ENCODE results near the gene FBXW9. TPM values are rescaled to one million over a fixed set of nuclear protein-coding genes. Genes with fewer than 3 reads are reported as not detected.

The FBXW9 gene
- 9.2 to 12.1 TPM (median 10.9 TPM) in 5 replicates for total RNA-seq (2022; extraction: Qiagen RNA extraction)

DNA sequence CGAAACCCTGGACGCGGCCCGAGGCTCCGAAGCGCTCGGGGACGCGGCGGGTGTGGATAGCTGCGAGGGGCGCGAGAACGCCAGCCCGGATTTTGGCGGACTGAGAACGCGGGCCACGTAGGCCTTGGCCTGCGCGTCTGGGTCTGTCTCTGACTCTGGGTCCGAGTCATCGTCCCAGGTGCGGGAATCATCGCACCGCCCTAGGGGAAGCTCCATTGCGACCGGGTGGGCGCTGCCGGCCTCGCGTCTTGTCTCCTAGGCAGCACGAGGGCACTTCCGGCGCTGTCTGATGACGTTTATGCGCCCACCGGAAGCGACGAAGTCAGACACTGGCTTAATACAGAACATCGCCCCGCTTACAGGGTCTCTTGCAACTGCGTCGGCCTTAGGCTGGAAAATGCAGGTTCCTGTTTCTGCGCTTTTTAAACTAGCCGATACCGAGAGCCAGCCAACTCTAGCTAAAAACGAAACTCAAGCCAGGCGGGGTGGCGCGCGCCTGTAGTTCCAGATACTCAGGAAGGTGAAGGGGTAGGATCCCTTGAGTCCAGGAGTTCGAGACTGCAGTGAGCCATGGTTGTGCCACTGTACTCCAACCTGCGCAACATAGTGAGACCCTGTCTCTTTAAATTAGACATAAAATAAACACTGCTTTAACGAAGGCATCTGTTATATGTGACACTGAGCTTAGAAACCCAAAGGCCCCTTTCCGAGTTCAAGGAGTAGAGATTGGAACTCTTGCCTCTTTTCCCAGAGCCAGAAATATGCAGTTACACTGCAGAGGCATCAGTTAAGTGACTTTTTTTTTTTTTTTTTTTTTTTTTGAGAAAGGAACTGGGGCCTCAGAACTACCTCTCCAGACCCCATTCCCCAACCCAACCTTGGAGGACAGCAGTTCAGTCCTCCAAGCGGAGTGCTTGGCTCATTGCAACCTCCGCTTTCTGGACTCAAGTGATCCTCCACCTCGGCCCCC lies at the start of gene FBXW9:
Gene FBXW9 (minus strand): TSS at position 266 of the 970 bp plus-strand sequence. CDS start 50 bp downstream, at position 216.

DNA sequence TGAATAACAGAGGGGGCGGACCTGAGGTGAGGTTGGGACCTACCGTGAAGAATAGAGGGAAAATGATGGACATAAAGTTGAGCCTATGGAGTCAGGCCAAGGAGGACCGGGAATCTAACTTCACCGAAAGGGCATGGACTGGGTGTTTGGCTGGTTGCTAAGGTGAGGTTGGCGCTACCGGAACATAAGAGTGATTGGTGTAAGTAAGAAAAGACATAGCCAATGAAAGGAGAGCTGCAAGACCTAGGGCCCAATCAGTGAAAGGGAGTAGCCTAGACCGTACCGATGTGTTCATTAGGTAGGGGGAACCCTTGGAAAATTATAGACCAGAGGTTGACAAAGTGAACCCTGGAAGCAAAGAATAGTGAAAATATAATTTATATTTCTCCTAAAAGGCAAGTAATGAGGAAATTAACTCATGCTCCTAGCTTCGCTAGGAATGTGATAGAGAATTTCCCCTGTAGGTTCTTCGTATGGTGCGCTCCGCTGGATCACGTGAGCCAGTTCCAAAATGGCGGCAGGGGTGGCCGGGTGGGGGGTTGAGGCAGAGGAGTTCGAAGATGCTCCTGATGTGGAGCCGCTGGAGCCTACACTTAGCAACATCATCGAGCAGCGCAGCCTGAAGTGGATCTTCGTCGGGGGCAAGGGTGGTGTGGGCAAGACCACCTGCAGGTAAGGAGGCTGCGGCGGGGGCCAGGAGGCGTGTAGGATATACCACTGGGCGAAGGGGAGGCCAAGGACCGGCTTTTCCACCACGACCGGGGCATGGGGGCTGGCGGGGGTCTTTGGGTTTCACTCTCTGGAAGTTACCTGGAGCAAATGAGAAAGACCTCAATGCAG lies 40.8 kb upstream of the FBXW9 start, which contains the start of gene GET3:
Gene GET3 (plus strand): TSS at position 503 of the 840 bp plus-strand sequence. CDS start 9 bp downstream, at position 512.

DNA sequence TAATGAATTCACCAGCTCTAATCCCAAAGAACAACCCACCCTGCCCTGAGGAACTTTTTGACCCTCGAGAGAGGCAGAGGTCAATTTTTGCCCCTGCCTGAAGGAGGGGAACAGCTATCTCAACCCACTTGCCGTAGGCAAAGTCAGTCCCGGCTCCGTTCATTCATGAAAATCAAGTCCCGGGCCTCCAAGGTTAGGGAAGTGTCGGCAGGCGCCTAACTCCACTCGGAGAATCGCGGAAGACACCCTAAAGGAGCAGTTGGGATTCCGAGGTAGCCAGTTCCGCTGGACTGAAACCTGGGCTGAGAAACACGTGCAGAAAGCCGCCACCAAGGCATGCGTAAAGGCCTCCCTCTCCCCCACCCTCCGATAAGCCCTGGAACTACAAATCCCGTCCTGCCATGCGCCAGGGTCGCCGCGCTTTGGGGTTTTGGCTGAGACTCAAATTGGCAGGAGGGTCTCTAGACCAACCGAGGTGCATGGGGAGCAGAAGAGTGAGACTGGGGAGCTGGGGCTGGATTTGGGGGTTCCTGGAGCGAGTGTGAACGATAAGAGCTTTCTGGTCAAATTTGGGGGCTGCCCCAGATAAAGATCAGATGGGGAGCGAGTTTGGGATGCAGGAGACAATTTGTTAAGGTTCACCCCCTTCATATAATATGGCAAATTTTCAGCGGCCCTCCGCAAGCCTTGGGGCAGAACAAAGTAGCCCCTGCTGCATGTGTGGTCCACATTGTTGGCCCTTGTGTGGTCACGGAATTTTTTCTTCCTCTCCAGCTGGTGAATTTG lies 27.4 kb upstream of the FBXW9 start, which contains the start of gene TNPO2:
Gene TNPO2 (minus strand): TSS at position 292 of the 786 bp plus-strand sequence. CDS start 2,955 bp downstream, outside the sequence.

DNA sequence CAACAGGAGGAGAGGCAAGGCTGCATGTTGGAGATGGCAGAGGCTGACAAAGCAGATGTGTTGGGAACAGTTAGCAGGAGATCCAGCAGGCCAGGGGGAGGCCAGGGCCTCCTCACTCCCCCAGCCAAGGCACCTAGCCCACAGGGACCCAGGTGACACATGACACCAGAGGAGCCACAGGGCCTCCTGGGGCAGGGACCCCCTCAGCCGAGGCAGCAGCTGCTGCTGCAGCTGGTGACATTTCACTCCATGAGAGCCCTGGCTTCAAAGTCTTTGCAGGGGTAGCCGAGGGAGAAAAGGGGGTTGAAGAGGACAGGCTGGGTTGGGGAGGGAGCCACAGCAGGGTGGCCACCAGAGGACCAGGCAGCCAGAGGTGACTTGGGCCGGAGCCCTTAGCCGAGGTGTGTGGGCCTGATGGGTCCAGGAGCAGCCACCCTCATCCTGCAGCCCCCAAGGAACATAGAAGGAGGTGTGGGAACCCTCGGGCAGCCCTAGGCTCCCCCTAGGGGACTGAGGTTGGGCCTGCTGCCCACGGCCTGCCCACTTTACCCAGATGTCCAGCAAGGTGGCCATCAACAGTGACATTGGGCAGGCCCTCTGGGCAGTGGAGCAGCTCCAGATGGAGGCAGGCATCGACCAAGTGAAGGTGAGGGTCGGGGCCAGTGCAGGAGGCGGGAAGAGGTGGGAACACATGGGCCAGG lies 8.8 kb downstream of the FBXW9 start, which contains the start of gene GNG14:
Gene GNG14 (plus strand): TSS at position 503 of the 701 bp plus-strand sequence. CDS start 51 bp downstream, at position 554.

DNA sequence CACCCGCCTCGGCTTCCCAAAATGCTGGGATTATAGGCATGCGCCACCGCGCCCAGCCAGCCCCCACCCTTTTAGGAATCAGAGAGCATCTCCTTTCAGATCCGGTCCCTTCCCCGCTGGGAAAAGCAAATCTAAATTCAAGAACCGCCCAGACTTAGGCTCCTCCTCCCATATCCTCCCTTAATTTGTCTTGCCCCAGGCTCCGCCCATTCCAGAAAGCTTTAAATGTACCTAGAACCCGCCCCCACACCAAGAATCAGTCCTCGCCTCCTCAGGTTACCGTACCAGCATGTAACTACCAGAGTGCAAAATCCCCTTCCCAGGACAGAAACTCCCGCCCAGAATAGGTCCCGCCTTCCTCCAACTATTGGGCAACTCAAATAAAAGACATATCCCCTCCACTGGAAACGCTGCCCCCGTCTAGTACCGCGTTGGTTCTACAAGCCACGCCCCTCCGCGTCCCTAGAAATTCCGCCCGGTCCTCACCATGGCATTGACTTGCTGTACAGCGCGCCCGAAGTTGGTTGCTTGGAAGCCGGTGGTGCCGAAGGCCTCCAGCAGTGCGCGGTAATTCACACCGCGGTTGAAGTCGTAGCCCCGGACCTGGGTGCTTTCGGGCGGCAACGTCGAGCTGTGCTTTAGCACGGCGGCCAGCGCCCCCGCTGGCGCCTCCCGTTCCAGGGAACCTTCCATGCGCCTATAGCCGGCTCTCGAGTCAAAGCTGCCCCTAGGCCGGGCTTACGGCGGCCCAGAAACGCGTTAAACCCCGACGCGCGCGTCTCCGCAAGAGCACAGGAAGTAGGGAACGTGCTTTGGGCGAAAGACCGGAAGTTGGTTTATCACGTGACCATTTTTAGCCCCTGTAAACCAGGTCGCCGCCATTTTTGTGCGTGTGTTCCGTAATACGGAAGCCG lies 15.1 kb downstream of the FBXW9 start, which contains the start of gene DHPS:
Gene DHPS (minus strand): TSS at position 807 of the 914 bp plus-strand sequence. CDS start 114 bp downstream, at position 693.

DNA sequence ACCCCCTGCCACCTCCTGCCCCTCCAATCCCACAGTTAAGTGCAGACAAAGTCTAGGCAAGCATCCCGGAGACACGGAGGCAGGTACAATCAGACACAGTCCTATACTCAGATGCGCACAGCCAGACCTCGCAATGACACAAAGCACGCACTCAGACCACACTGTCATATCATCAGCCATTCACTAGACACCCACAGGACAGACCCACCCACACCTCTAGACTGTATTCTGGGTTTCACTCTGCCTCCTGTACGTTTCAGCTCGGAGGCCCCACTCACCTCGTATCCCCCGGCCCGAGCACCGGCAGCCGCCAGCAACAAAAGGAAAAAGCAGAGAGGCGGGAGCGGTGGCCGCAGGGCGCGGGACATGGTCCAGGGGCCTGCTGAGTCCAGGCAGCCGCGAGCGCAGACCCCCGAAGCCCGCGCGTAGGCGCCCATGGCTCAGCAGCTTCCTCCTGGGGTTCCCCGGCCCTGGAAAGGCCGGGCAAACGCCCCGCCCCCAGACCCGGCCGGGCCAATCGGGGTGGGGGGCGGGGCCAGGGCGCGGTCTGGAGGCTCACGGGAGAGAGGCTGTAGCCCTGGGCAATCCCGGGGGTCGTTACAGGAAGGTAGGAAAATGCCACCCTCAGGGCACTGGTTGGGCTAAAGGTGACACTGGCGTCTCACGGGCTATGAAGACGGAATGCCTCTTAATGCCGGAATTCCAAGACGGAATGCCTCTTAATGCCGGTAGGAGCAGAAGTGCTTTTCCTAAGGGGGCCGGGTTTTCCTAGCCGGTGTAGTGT lies 30.0 kb downstream of the FBXW9 start, which contains the start of the genes MAN2B1 and WDR83:
Gene MAN2B1 (minus strand): TSS at position 478 of the 784 bp plus-strand sequence. CDS start 41 bp downstream, at position 437.
Gene WDR83 (plus strand): TSS at position 543 of the 784 bp plus-strand sequence. CDS start 2,984 bp downstream, outside the sequence.

Other genes with a start within 250 kb of the FBXW9 start
- 0.02 TPM in 1 of 5 replicates, not detected in the others for gene ZNF709, start 211.8 kb downstream of the FBXW9 start, total RNA-seq (2022; extraction: Qiagen RNA extraction)
- gene ZNF564, start 145.1 kb downstream of the FBXW9 start, total RNA-seq (2022; extraction: Qiagen RNA extraction): 1.6 to 2.0 TPM (median 1.8 TPM) in 5 replicates
- 0.65 to 1.1 TPM (median 0.98 TPM) in 5 replicates for gene ZNF490, start 85.8 kb downstream of the FBXW9 start, total RNA-seq (2022; extraction: Qiagen RNA extraction)
- gene ZNF791, start 85.7 kb downstream of the FBXW9 start, total RNA-seq (2022; extraction: Qiagen RNA extraction): 4.9 to 7.1 TPM (median 5.5 TPM) in 5 replicates
- 13.7 to 25.0 TPM (median 23.7 TPM) in 5 replicates for gene MAN2B1, start 29.9 kb downstream of the FBXW9 start, total RNA-seq (2022; extraction: Qiagen RNA extraction)
- gene WDR83, start 29.8 kb downstream of the FBXW9 start, total RNA-seq (2022; extraction: Qiagen RNA extraction): 8.3 to 9.7 TPM (median 9.3 TPM) in 5 replicates
- gene DHPS, start 14.8 kb downstream of the FBXW9 start, total RNA-seq (2022; extraction: Qiagen RNA extraction): 36.5 to 47.0 TPM (median 44.5 TPM) in 5 replicates
- not detected in 5 replicates for gene GNG14, start 8.6 kb downstream of the FBXW9 start, total RNA-seq (2022; extraction: Qiagen RNA extraction)
- 23.9 to 33.4 TPM (median 31.7 TPM) in 5 replicates for gene TNPO2, start 27.3 kb upstream of the FBXW9 start, total RNA-seq (2022; extraction: Qiagen RNA extraction)
- 165 to 236 TPM (median 222 TPM) in 5 replicates for gene TRIR, start 38.1 kb upstream of the FBXW9 start, total RNA-seq (2022; extraction: Qiagen RNA extraction)
- 77.5 to 102 TPM (median 93.7 TPM) in 5 replicates for gene GET3, start 40.9 kb upstream of the FBXW9 start, total RNA-seq (2022; extraction: Qiagen RNA extraction)
- gene BEST2, start 55.2 kb upstream of the FBXW9 start, total RNA-seq (2022; extraction: Qiagen RNA extraction): 2.1 to 4.3 TPM (median 3.0 TPM) in 5 replicates
- gene HOOK2, start 78.9 kb upstream of the FBXW9 start, total RNA-seq (2022; extraction: Qiagen RNA extraction): 7.3 to 12.1 TPM (median 10.7 TPM) in 5 replicates
- gene JUNB, start 94.9 kb upstream of the FBXW9 start, total RNA-seq (2022; extraction: Qiagen RNA extraction): 121 to 230 TPM (median 188 TPM) in 5 replicates
- 0.26 to 0.73 TPM (median 0.53 TPM) in 5 replicates for gene PRDX2, start 105.2 kb upstream of the FBXW9 start, total RNA-seq (2022; extraction: Qiagen RNA extraction)
- gene THSD8, start 105.4 kb upstream of the FBXW9 start, total RNA-seq (2022; extraction: Qiagen RNA extraction): 3.8 to 12.3 TPM (median 7.3 TPM) in 4 of 5 replicates, not detected in the other
- 40.0 to 50.4 TPM (median 46.5 TPM) in 5 replicates for gene RNASEH2A, start 110.0 kb upstream of the FBXW9 start, total RNA-seq (2022; extraction: Qiagen RNA extraction)
- 0.18 to 0.35 TPM (median 0.26 TPM) in 4 of 5 replicates, not detected in the other for gene RTBDN, start 137.9 kb upstream of the FBXW9 start, total RNA-seq (2022; extraction: Qiagen RNA extraction)
- gene MAST1, start 141.9 kb upstream of the FBXW9 start, total RNA-seq (2022; extraction: Qiagen RNA extraction): 0.92 to 2.2 TPM (median 1.7 TPM) in 5 replicates
- gene DNASE2, start 184.8 kb upstream of the FBXW9 start, total RNA-seq (2022; extraction: Qiagen RNA extraction): 24.6 to 30.2 TPM (median 28.0 TPM) in 5 replicates
- gene KLF1, start 190.6 kb upstream of the FBXW9 start, total RNA-seq (2022; extraction: Qiagen RNA extraction): 0.11 TPM in 1 of 5 replicates, not detected in the others
- gene GCDH, start 194.5 kb upstream of the FBXW9 start, total RNA-seq (2022; extraction: Qiagen RNA extraction): 8.4 to 9.6 TPM (median 8.5 TPM) in 5 replicates
- gene SYCE2, start 222.7 kb upstream of the FBXW9 start, total RNA-seq (2022; extraction: Qiagen RNA extraction): 0.16 to 0.58 TPM (median 0.38 TPM) in 5 replicates
- gene FARSA, start 237.1 kb upstream of the FBXW9 start, total RNA-seq (2022; extraction: Qiagen RNA extraction): 55.7 to 78.4 TPM (median 73.9 TPM) in 5 replicates
- gene CALR, start 242.0 kb upstream of the FBXW9 start, total RNA-seq (2022; extraction: Qiagen RNA extraction): 500 to 578 TPM (median 550 TPM) in 5 replicates
- 64.0 to 86.6 TPM (median 86.0 TPM) in 5 replicates for gene RAD23A, start 249.2 kb upstream of the FBXW9 start, total RNA-seq (2022; extraction: Qiagen RNA extraction)

All from A549 treated with dexamethasone at 1 μM for 4 hours (cell line).